GM18520 (cell line): ENCODE measurements around the gene PRSS2.
A peak's percentile ranks its signal among the peaks of the same experiment; 100 is the strongest.

Experiments used
- ATAC-seq: cut with Tn5 transposase; IDR thresholded peaks from one replicate; pipeline ENCODE4 v1.9.1; 2021; ENCODE audit not compliant: unreplicated experiment

Gene PRSS2

GRCh38 chr7:142800088-142800487 is 29.3 kb downstream of the PRSS2 start:
- no peak for ATAC-seq

DNA sequence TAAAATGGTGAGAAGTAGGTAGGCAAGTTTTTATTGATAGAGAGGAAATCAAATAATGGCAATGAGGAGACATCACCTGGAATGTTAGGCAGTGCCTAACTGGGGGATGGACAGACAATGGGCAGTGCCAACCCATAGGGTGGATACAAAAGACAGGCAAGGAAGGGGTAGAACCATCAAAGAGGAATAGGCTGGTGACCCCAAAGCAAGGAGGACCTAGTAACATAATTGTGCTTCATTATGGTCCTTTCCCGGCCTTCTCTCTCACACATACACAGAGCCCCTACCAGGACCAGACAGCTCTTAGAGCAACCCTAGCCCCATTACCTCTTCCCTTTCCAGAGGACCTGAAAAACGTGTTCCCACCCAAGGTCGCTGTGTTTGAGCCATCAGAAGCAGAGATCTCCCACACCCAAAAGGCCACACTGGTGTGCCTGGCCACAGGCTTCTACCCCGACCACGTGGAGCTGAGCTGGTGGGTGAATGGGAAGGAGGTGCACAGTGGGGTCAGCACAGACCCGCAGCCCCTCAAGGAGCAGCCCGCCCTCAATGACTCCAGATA is 30.0 kb downstream of the PRSS2 start:
- ATAC-seq, result no peak

GRCh38 chr7:142801601-142802295 is 31.0 kb downstream of the PRSS2 start:
- no peak for ATAC-seq

- no peak for ATAC-seq
These were observed 31.5 kb downstream of the PRSS2 start for GRCh38 chr7:142802301-142802700.

GRCh38 chr7:142803901-142804300 is 33.1 kb downstream of the PRSS2 start:
- no peak for ATAC-seq

GRCh38 chr7:142804728-142805207 is 34.0 kb downstream of the PRSS2 start:
- ATAC-seq, result no peak

- ATAC-seq, result no peak
These were observed 34.7 kb downstream of the PRSS2 start for GRCh38 chr7:142805350-142806021.

GRCh38 chr7:142806022-142806356 is 35.2 kb downstream of the PRSS2 start:
- no peak for ATAC-seq

DNA sequence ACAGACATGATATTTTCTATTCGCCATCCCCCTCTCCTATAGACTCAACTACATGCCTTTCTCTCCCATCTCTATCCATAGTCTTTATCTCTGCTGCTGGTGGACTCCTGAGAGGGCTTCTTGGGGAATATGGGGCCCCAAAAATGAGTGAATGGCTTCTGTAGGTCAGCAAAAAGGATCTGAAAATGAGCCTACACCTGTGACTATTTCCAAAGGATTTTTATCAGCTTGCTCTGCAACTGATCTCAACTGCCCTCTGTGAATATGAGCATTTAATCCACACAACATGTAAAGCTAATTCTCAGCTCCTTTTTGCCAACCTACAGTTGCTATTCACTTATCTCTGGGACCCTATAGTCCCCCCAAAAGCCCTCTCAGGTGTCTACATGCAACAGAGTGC is 36.2 kb downstream of the PRSS2 start:
- no peak for ATAC-seq

DNA sequence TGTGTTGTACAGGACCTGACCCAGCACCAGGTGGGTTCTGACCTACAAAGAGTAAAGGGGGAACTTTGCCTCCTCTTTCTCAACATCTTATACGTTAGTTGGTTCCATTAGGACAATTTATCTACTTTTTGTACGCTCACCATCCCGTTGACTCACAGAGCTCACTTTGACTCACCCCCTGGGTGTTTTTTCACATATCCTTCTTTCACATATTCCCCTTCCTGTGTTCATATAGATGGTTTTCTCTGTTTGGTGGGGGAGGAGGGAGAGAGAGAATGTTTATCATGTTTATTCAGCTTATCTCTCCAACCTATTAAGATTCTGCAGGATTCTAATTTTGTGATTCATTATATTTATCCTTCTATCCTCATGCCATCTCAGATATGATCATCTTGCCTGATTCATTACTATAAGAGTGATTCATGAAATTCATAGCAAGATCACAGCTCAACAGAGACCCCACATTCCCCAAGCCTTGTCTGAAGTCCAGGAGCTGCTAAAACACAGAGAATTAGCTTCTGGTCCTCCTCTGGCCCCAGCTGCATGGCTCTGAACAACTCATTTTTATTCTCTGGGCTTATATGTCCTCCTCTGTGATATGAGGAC is 37.2 kb downstream of the PRSS2 start:
- ATAC-seq, result peak; percentile 17

- ATAC-seq, result peak; percentile 7
These were observed 37.7 kb downstream of the PRSS2 start for GRCh38 chr7:142808461-142808801.

- peak; percentile 80 for ATAC-seq
These were observed 38.2 kb downstream of the PRSS2 start for GRCh38 chr7:142808802-142809583.

- peak; percentile 6 for ATAC-seq
These were observed 38.9 kb downstream of the PRSS2 start for GRCh38 chr7:142809671-142810070.

GRCh38 chr7:142811154-142811737 is 40.5 kb downstream of the PRSS2 start:
- no peak for ATAC-seq

DNA sequence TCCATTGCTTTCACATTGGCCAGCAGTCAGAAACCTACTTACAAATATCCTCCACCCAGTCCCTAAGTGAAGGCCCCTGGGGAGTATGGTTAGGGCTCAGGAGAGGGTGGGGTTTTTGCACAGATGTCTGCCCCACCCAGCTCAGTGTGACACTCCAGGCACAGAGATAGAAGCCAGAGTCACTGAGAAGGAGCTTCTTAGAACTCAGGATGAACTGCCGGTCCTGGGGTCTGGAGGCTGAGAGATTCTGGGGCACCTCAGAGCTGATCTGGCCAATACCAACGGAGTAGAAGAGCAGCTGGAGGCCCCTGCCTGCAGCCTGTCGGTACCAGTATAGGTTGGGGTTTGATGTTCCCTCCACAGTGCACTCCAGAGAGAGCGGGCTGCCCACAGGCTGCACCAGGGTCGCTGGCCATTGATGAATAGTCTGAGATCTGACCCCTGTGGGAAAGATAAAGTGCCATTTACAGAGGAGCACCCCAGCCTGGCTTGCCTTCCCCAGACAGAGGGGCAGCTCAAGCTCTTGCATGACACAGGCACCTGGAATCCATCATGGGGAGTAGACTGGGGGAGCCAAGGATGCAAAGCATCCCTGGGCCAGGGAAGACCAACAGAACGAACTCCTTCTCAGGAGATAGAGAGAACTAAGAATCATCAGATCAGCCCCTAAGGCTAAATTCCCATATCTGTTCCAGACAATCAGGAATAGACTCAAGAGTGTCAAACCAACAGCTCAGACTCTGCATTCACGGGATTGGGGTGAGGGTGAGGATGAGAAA is 41.9 kb downstream of the PRSS2 start:
- no peak for ATAC-seq

- ATAC-seq, result no peak
These were observed 42.5 kb downstream of the PRSS2 start for GRCh38 chr7:142813226-142813625.

GRCh38 chr7:142813699-142814098 is 42.9 kb downstream of the PRSS2 start:
- ATAC-seq, result no peak

DNA sequence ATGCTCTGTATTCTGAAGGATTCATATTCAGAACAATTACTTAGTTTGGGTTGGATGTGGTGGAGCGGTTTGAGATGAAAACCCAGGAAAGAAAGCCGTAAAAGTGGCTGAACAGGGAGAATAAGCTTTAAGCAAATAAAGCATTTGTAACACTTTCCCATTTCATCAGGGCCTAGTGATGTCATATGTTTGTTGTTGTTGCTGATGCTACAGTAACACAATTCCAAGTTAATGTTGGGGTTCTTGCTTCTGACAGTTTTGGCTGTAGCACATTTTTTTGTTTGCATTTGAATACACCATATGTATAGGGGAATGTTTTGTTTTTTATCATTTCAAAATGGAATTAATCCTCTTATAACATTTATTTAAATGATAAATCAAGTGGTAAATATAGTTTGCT is 43.7 kb downstream of the PRSS2 start:
- no peak for ATAC-seq

DNA sequence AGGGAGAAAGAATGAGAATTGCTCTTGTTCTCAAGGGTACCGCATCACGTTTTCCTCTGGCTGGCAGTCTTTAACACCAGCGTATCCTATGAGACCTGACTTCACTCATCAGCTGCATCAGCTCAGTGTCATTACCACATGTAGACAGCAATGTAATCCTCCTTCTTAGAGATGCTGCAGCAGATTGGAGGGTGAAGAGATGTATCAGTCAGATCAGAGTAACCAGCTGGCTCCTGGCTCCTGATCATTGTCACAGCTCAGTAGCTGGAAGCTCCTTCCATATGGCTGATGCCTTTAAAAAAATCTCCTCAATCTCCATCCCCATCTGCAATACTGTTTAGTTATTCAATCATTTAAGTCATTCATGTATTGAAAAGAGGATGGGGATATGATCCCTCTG is 44.4 kb downstream of the PRSS2 start:
- ATAC-seq, result no peak

DNA sequence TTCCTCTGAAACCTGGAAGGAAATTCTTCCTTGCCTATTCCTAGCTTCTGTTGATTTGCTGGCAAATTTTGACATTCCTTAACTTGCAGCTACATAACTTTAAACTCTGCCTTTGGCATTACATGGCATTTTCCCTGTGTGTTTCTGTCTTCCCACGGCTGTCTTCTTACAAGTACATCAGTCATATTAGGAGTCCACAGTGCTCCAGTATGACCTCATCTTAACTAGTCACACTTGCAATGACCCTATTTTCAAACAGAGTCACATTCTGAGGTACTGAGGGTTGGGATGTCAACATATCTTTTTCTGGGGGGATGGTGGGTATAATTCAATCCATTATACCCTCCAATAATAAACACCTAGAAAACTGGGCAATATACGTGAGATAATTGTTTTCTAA is 46.7 kb downstream of the PRSS2 start:
- ATAC-seq, result no peak
